GM12891 (cell line): ENCODE results near the gene MZF1.
"Not testable (repeated sequence)": the region's sequence is repeated elsewhere in the genome, so short reads cannot be mapped to it uniquely, and the experiment has no call there.

ENCODE experiments used
- POLR2A ChIP-seq: IDR thresholded peaks from 2 replicates; pipeline ENCODE4 v1.6.1; 2011; ENCODE audit warnings: low read depth, low read length, control low read depth
- POU2F2 ChIP-seq: IDR thresholded peaks from 2 replicates; pipeline ENCODE4 v1.6.1; 2011; ENCODE audit warnings: low read depth, mild to moderate bottlenecking, control low read depth, low read length, moderate library complexity

GRCh38 chr19:58539169-58539559 is 34.0 kb downstream of the MZF1 start:
- TF ChIP-seq POLR2A, POU2F2: not testable (repeated sequence)
